A172 (cell line): ENCODE data around the gene GPRC5D. TPM values are rescaled to one million over a fixed set of nuclear protein-coding genes. Genes with fewer than 3 reads are reported as not detected.

ENCODE experiments used
- DNase-seq: peaks from one replicate; pipeline ENCODE4 v3.0.0-alpha.2; 2015; ENCODE audit warnings: low spot score
- total RNA-seq: library from RNA; depleted of rRNA; stranded (reverse); fragments of >200 nt; shearing (Covaris generic); gene quantifications from 2 replicates; pipeline ENCODE4 v1.2.3, GENCODE V29; 2014; rRNA removed

Gene GPRC5D
- total RNA-seq, 1 experiment from 2014 or later = not detected

GRCh38 chr12:12908252-12908651 is 43.7 kb downstream of the GPRC5D start:
- no peak for DNase-seq

- DNase-seq = no peak
These were observed 44.4 kb downstream of the GPRC5D start for GRCh38 chr12:12907552-12907951.

- DNase-seq = no peak
These were observed 48.0 kb downstream of the GPRC5D start for GRCh38 chr12:12903642-12904609.

GRCh38 chr12:12902036-12902435 is 49.9 kb downstream of the GPRC5D start:
- no peak for DNase-seq

GRCh38 chr12:12901158-12901791 is 50.7 kb downstream of the GPRC5D start:
- peak; percentile 88 for DNase-seq

- no peak for DNase-seq
These were observed 51.2 kb downstream of the GPRC5D start for GRCh38 chr12:12900786-12901157.

- DNase-seq = peak; percentile 87
These were observed 52.2 kb downstream of the GPRC5D start for GRCh38 chr12:12899530-12900380.

- DNase-seq = no peak
These were observed 53.0 kb downstream of the GPRC5D start for GRCh38 chr12:12898911-12899511.

GRCh38 chr12:12898136-12898717 is 53.7 kb downstream of the GPRC5D start:
- DNase-seq = no peak

- DNase-seq = no peak
These were observed 54.7 kb downstream of the GPRC5D start for GRCh38 chr12:12897302-12897701.

GRCh38 chr12:12896260-12896659 is 55.7 kb downstream of the GPRC5D start:
- DNase-seq = peak; percentile 40

- DNase-seq = no peak
These were observed 58.5 kb downstream of the GPRC5D start for GRCh38 chr12:12893438-12893837.

- DNase-seq = no peak
These were observed 59.3 kb downstream of the GPRC5D start for GRCh38 chr12:12892681-12893141.

GRCh38 chr12:12891881-12892355 is 60.1 kb downstream of the GPRC5D start:
- DNase-seq = no peak

- DNase-seq = peak; percentile 94
These were observed 60.7 kb downstream of the GPRC5D start, which contains the start of gene GPRC5A for GRCh38 chr12:12891080-12891880. TSS of gene GPRC5A (plus strand) at chr12:12891562. CDS start at chr12:12908250, 16,688 bp downstream.

Other genes starting within 250 kb of the GPRC5D start
- 18.1 and 20.0 TPM in 2 replicates for gene CDKN1B, start 234.8 kb downstream of the GPRC5D start, total RNA-seq
- 3.3 and 3.5 TPM in 2 replicates for gene APOLD1, start 166.5 kb downstream of the GPRC5D start, total RNA-seq
- 96.6 and 99.2 TPM in 2 replicates for gene DDX47, start 138.8 kb downstream of the GPRC5D start, total RNA-seq
- 30.0 and 53.5 TPM in 2 replicates for gene GPRC5A, start 60.6 kb downstream of the GPRC5D start, total RNA-seq
- 4.3 and 7.1 TPM in 2 replicates for gene HEBP1, start 48.1 kb upstream of the GPRC5D start, total RNA-seq
- 2.3 and 4.3 TPM in 2 replicates for gene FAM234B, start 92.2 kb upstream of the GPRC5D start, total RNA-seq
- gene GSG1, start 151.5 kb upstream of the GPRC5D start, total RNA-seq = 1.6 and 2.6 TPM in 2 replicates
- gene EMP1, start 244.6 kb upstream of the GPRC5D start, total RNA-seq = 28.7 and 41.0 TPM in 2 replicates